HFF-Myc (cell line): ENCODE measurements around the gene SUV39H2.
"Not testable (repeated sequence)": the region's sequence is repeated elsewhere in the genome, so short reads cannot be mapped to it uniquely, and the experiment has no call there.

Source experiments
- DNase-seq: peaks from one replicate; pipeline ENCODE4 v3.0.0-alpha.2; 2011; ENCODE audit warnings: low read depth; ENCODE audit errors: extremely low read depth
- H3K4me3 ChIP-seq: replicated peaks from 2 replicates; pipeline ENCODE4 v1.5.1; 2011; ENCODE audit warnings: low read depth, mild to moderate bottlenecking, control low read depth, low read length
- TF ChIP-seq, protein P1 (sequence below): IDR thresholded peaks from 2 replicates; pipeline ENCODE4 v1.5.1; 2012; ENCODE audit warnings: mild to moderate bottlenecking, low read depth, low read length, control low read depth; ENCODE audit errors: missing control alignments

SUV39H2 gene

GRCh38 chr10:14926722-14927416 is 48.2 kb downstream of the SUV39H2 start:
- no peak overlapping the region for H3K4me3 ChIP-seq
- TF ChIP-seq, protein P1, sequence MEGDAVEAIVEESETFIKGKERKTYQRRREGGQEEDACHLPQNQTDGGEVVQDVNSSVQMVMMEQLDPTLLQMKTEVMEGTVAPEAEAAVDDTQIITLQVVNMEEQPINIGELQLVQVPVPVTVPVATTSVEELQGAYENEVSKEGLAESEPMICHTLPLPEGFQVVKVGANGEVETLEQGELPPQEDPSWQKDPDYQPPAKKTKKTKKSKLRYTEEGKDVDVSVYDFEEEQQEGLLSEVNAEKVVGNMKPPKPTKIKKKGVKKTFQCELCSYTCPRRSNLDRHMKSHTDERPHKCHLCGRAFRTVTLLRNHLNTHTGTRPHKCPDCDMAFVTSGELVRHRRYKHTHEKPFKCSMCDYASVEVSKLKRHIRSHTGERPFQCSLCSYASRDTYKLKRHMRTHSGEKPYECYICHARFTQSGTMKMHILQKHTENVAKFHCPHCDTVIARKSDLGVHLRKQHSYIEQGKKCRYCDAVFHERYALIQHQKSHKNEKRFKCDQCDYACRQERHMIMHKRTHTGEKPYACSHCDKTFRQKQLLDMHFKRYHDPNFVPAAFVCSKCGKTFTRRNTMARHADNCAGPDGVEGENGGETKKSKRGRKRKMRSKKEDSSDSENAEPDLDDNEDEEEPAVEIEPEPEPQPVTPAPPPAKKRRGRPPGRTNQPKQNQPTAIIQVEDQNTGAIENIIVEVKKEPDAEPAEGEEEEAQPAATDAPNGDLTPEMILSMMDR = no peak
- no peak for DNase-seq

- DNase-seq = no peak
- TF ChIP-seq, protein P1 = no peak
- H3K4me3 ChIP-seq = no peak overlapping the region
Measured at GRCh38 chr10:14930610-14931009, 51.9 kb downstream of the SUV39H2 start.

DNA sequence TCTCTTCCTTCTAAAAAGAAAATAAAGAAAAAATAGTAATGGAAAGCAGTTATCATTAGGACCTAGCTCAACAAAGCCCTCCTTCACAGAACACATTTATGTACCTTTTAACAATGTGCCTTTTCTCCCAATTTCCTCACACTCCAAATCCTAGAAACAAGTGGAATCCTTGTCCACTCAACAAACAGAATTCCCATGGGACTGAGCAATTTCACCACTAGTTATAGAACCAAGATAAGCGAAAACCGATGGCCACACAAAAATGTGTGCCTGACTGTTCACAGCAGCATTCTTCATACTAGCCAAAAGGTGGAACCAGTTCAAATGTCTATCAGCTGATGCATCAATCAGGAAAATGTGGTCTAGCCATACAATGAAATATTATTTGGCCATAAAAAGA is 57.9 kb downstream of the SUV39H2 start:
- no peak overlapping the region for H3K4me3 ChIP-seq
- no peak for DNase-seq
- TF ChIP-seq, protein P1 = no peak

DNA sequence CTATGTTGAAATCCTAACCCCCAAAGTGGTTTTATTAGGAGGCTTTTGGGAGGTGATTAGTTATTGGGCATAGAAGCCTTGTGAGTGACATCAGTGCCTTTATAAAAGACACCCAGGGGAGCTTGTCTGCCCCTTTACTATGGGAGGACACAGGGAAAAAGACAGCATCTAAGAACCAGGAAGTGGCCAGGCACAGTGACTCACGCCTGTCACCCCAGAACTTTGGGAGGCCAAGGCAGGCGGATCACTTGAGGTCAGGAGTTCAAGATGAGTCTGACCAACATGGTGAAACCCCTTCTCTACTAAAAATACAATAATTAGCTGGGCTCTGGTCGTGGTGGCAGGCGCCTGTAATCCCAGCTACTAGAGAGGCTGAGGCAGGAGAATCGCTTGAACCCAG is 60.3 kb downstream of the SUV39H2 start:
- not testable (repeated sequence) for H3K4me3 ChIP-seq, DNase-seq

DNA sequence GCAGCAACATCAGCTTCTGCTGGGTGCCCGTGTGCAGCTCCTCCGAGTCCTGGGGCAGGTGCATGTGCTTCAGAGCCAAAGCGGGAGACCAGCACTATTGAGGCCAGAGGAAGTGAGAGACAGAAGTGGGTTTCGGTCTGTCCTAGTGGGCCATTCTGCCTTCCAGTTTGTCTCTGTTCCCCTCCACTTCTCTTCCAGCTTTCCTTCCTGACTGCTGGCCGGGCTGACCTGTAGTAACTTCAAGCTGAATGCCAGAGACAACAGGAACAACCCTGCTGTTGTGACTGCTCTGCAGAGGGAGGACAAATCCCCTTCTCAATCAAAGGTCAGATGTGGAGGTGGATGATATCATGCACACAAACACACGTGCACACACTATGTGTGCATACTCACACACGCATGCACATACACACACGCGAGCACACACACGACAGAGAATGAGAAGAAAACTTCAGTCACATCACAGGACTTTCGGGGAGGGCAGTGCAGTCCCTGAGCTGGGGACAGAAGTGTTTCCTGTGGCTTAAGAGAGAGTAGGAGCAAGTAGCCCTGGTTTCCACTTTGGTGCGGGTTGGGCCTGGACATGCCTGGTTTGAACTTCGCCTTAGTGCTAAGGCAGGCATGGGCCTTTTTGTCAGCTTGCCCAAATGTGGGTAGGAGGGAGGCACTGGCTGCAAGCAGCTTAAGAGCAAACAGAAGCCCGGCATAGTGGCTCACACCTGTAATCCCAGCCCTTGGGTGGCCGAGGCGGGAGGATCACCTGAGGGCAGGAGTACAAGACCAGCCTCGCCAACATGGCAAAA is 63.7 kb downstream of the SUV39H2 start:
- not testable (repeated sequence) for DNase-seq, H3K4me3 ChIP-seq

DNA sequence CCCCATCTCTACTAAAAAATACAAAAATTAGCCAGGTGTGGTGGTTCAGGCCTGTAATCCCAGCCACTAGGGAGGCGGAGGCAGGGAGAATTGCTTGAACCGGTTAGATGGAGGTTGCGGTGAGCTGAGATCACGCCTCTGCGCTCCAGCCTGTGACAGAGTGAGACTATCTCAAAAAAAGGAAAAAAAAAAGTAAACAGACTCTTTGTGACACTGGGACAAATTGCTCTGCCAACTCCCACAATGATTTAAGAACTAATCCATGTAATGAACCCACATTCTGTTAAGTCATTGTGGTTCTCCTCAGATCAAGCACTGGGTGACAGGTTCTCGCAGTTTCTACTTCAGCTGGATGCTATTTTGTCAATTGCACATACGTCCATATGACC is 64.3 kb downstream of the SUV39H2 start:
- not testable (repeated sequence) for DNase-seq, H3K4me3 ChIP-seq

GRCh38 chr10:14945108-14945507 is 66.4 kb downstream of the SUV39H2 start:
- no peak overlapping the region for H3K4me3 ChIP-seq
- TF ChIP-seq, protein P1 = no peak
- no peak for DNase-seq

- DNase-seq = no peak
- TF ChIP-seq, protein P1 = no peak
- H3K4me3 ChIP-seq = no peak overlapping the region
Measured at GRCh38 chr10:14947268-14947667, 68.6 kb downstream of the SUV39H2 start.
